NCI-H748 (cell line): ENCODE results near the gene ZNF107.

Source experiments
- DNase-seq: peaks from one replicate; lab custom pipeline; 2025; ENCODE audit not compliant: unreplicated experiment; lab: John Stamatoyannopoulos, UW

Gene ZNF107

GRCh38 chr7:64665980-64666662, at the start of gene ZNF107:
ZNF107 (plus strand) TSS chr7:64666133; CDS start chr7:64666283, 150 bp downstream.
- DNase-seq: peak; percentile 95

GRCh38 chr7:64618785-64619456, 47.0 kb upstream of the ZNF107 start:
- DNase-seq: peak; percentile 62

GRCh38 chr7:64619705-64620104, 46.2 kb upstream of the ZNF107 start:
- DNase-seq: no peak

GRCh38 chr7:64621656-64622055, 44.3 kb upstream of the ZNF107 start:
- DNase-seq: no peak

GRCh38 chr7:64625114-64626082, 40.5 kb upstream of the ZNF107 start:
- no peak for DNase-seq

GRCh38 chr7:64626083-64626469, 39.9 kb upstream of the ZNF107 start:
- DNase-seq: no peak

GRCh38 chr7:64626557-64626956, 39.4 kb upstream of the ZNF107 start:
- DNase-seq: no peak

- no peak for DNase-seq
These were observed 37.7 kb upstream of the ZNF107 start for GRCh38 chr7:64628192-64628591.

- no peak for DNase-seq
These were observed 37.2 kb upstream of the ZNF107 start for GRCh38 chr7:64628721-64629120.

- DNase-seq: peak; percentile 28
These were observed 35.4 kb upstream of the ZNF107 start for GRCh38 chr7:64630496-64630895.

GRCh38 chr7:64632029-64632428, 33.9 kb upstream of the ZNF107 start:
- no peak for DNase-seq

GRCh38 chr7:64633401-64633800, 32.5 kb upstream of the ZNF107 start:
- no peak for DNase-seq

GRCh38 chr7:64634406-64635062, 31.4 kb upstream of the ZNF107 start:
- DNase-seq: no peak

GRCh38 chr7:64636386-64636785, 29.5 kb upstream of the ZNF107 start:
- DNase-seq: peak; percentile 13

GRCh38 chr7:64637521-64638445, 28.1 kb upstream of the ZNF107 start:
- DNase-seq: no peak

GRCh38 chr7:64638822-64639221, 27.1 kb upstream of the ZNF107 start:
- DNase-seq: no peak

GRCh38 chr7:64639267-64640001, 26.5 kb upstream of the ZNF107 start:
- DNase-seq: peak; percentile 24

- DNase-seq: no peak
These were observed 25.4 kb upstream of the ZNF107 start for GRCh38 chr7:64640504-64640903.

GRCh38 chr7:64642046-64642445, 23.9 kb upstream of the ZNF107 start:
- no peak for DNase-seq
